A172 (cell line): ENCODE results near the gene SH3RF2. TPM values are rescaled to one million over a fixed set of nuclear protein-coding genes. Genes with fewer than 3 reads are reported as not detected.
"Not testable (repeated sequence)": the region's sequence is repeated elsewhere in the genome, so short reads cannot be mapped to it uniquely, and the experiment has no call there.

Experiments used
- DNase-seq: peaks from one replicate; pipeline ENCODE4 v3.0.0-alpha.2; 2015; ENCODE audit warnings: low spot score
- total RNA-seq: library from RNA; depleted of rRNA; stranded (reverse); fragments of >200 nt; shearing (Covaris generic); gene quantifications from 2 replicates; pipeline ENCODE4 v1.2.3, GENCODE V29; 2014; rRNA removed

SH3RF2 gene, protein sequence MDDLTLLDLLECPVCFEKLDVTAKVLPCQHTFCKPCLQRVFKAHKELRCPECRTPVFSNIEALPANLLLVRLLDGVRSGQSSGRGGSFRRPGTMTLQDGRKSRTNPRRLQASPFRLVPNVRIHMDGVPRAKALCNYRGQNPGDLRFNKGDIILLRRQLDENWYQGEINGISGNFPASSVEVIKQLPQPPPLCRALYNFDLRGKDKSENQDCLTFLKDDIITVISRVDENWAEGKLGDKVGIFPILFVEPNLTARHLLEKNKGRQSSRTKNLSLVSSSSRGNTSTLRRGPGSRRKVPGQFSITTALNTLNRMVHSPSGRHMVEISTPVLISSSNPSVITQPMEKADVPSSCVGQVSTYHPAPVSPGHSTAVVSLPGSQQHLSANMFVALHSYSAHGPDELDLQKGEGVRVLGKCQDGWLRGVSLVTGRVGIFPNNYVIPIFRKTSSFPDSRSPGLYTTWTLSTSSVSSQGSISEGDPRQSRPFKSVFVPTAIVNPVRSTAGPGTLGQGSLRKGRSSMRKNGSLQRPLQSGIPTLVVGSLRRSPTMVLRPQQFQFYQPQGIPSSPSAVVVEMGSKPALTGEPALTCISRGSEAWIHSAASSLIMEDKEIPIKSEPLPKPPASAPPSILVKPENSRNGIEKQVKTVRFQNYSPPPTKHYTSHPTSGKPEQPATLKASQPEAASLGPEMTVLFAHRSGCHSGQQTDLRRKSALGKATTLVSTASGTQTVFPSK
- 5.9 TPM in 2 replicates for total RNA-seq

DNA sequence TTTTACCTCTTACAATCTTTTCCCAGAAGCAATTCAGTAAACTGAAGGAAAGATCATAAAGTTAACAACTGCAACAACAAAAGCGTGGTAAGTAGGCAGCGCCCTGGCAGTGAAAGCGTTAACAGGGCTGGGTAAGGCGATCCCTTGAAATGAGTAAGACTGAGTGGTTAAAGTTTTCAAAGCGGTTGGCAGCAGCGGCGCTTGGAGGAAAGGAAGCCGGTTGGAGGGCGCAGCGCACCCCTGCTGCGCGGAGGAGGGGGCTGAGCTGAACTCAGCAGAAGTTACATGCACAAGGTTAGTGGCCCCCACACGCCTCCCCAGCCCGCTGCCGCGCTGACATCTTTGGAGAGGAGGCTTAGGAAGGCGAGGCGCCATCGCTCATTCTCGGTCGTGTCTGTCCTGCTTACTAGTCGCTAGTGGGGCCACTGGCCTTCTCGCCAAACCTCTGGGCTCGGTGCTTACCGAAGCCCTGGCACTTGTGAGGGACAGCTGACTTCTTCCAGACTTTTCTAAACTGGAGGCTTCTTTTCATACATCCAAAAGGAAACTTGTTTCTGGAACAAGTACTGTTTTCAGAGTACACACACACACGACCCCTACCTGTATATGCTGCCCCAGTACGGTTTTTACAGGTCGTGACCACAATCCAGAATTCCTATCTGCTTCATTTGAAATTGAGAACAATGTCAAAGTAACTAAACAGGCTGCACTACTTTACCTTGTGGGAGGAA lies at the start of gene SH3RF2:
SH3RF2 (plus strand) TSS at position 178 of the 731 bp plus-strand sequence. CDS start 1,351 bp downstream, outside the sequence.
- DNase-seq = peak; percentile 96

DNA sequence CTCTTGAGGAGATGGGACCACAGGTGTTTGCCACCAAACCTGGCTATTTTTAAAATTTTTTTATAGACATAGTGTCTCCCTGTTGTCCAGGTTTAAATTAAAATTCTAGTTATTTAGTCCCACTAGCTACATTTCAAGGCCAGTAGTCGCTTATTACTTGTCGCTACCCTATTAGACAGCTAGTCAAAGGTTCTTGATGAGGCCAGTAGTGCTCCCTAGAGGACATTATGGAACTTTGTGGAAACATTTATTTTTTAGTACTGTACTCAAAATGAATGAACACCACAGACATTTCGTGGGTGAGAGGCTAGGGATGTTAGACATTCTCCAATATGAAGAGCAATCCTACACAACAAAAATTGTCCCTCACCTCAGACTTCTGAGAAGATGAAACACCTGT lies 49.2 kb upstream of the SH3RF2 start:
- no peak for DNase-seq

DNA sequence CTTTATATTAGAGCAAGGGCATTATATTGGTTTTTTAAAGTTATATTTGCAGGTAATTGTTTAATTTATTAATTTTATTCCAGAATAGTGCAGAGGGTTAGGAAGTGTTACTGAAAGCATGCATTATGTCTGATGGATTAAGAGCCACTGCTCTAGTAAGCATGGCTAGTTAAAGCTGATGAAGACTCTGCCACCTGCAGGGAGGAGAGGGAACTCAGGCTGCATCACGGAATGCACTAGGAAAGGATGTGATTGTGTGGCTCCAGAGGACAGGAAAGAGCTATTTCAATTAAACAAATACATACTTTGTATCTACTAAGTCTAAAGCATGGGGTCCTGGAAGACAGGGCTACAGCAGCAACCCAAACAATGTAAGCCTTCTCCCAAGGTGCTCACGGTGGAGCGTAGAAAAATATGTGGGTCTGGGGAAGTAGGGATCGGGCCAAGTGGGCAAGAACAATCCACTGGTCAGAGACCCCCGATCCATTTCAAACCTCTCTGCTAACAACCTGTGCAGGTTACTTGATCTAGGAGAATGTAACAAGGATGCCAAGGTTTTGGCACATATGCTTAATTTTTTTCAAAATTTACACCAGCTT lies 48.3 kb upstream of the SH3RF2 start:
- peak; percentile 72 for DNase-seq

DNA sequence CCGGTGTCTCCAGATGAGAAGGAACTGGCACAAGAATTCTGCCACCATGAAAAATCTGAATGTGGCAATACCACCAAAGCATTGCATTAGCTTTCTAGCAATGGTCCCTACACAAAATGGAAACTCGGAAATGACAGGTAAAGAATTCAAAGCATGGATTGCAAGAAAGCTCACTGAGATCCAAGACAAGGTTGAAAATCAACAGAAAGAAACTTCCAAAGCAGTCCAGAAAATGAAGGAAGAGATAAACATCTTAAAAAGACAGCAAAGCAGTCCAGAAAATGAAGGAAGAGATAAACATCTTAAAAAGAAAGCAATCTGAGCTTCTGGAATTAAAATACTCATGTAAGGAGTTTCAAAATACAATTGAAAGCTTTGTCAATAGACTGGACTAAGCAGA lies 46.8 kb upstream of the SH3RF2 start:
- no peak for DNase-seq

DNA sequence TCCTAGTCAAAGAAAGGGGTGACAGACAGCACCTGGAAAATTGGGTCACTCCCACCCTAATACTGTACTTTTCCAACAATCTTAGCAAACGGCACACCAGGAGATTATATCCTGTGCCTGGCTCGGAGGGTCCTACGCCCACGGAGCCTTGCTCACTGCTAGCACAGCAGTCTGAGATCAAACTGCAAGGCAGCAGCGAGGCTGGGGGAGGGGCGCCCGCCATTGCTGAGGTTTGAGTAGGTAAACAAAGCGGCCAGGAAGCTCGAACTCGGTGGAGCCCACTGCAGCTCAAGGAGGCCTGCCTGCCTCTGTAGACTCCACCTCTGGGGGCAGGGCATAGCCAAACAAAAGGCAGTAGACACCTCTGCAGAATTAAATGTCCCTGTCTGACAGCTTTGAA lies 45.0 kb upstream of the SH3RF2 start:
- not testable (repeated sequence) for DNase-seq

DNA sequence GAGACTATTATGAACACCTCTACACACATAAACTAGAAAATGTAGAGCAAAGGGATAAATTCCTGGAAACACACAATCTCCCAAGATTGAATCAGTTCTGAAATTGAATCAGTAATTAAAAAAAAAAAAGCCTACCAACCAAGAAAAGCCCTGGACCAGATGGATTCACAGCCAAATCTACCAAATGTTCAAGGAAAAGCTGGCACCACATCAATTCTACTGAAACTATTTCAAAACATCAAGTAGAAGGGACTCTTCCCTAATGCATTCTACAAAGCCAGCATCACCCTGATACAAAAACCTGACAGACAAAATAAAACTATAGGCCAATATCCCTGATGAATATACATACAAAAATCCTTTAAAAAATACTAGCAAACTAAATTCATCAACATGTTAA lies 38.2 kb upstream of the SH3RF2 start:
- DNase-seq = no peak

- no peak for DNase-seq
Measured at GRCh38 chr5:145902421-145902820, 34.0 kb upstream of the SH3RF2 start.

GRCh38 chr5:145903113-145903512 lies 33.3 kb upstream of the SH3RF2 start:
- no peak for DNase-seq

- DNase-seq = no peak
Measured at GRCh38 chr5:145903867-145904266, 32.5 kb upstream of the SH3RF2 start.

GRCh38 chr5:145904743-145905142 lies 31.6 kb upstream of the SH3RF2 start:
- no peak for DNase-seq

DNA sequence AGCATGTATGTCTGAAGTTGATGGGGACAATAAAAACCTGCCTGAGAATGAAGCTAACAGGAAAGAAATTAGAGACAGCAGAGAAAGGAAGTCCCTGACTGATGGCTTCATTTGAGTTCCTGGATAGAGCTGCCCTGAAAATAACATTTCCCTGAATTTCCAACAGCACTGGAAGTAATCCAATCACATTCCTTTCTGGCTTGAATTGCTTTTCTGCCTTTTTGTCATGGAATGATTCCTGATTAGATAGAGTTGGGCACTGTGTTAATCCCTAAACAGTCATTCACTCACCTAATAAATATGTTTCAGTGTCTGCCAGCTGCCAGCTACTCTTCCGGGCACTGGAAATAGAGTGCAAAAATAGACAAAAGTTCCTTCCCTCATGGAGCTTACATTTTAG lies 30.0 kb upstream of the SH3RF2 start:
- DNase-seq = no peak

- no peak for DNase-seq
Measured at GRCh38 chr5:145908206-145908960, 28.0 kb upstream of the SH3RF2 start.

- DNase-seq = no peak
Measured at GRCh38 chr5:145911164-145911563, 25.2 kb upstream of the SH3RF2 start.

- no peak for DNase-seq
Measured at GRCh38 chr5:145912019-145912418, 24.4 kb upstream of the SH3RF2 start.

DNA sequence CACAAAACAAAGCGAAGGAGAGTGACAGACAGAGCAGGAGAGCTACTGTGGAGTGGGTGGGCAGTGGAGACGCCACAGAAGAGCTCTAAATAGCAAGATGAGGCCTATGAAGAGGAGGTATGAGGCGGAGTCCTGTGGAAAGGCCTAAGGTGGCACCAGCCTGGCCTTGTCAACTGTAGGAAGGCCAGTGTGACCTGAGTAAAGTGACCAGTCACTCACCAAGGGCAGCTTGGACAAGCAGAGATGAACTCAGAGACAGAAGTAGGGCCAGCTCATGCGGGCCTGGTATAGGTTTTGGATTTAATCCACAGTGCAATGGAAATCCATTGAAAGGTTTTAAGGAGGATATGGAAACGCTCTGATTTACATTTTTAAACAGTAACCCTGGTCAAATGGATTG lies 23.8 kb upstream of the SH3RF2 start:
- no peak for DNase-seq

- DNase-seq = no peak
Measured at GRCh38 chr5:145913701-145914100, 22.7 kb upstream of the SH3RF2 start.

- no peak for DNase-seq
Measured at GRCh38 chr5:145915970-145916638, 20.3 kb upstream of the SH3RF2 start.

DNA sequence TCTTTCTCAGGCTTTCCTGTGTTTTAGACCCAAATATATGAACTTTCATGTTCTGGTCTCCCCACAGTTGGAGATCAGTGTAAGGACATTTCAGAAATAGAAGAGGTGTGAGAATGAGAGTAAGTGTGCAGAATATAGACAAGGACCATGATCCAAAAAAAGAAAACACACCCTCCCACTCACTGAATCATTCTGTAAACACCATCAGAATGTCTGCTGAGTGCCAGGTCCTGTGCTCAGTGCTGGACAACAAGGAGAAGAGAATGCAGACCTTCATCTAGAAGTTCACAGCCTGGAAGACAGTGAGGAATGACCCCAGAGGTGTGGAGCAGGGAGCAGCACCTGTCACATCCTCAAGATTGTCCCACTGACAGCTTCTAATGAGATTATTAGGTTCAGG lies 19.1 kb upstream of the SH3RF2 start:
- no peak for DNase-seq

DNA sequence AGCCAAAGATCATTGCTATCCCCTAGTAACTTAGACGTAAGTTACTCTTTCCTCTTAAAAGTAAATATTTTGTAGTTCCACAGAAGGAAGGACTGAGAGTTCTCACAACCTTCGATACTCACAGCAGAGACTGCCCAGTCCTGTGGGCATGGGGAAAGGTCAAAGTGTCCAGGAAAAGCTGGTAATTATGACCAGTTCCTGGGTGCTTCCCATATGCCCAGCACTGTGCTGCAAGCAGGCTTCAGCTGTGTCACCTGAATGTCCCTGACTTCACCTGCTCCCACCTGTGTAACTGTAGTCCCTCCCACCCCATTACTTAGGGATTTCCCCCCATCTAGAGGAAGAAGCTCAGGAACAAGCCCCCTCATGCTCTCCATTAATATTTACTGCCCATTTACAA lies 18.0 kb upstream of the SH3RF2 start:
- no peak for DNase-seq

- DNase-seq = no peak
Measured at GRCh38 chr5:145919413-145919812, 17.0 kb upstream of the SH3RF2 start.
